Esophagus squamous epithelium (tissue), 5 donors: ENCODE results near the gene AUTS2. TPM values are rescaled to one million over a fixed set of nuclear protein-coding genes. Genes with fewer than 3 reads are reported as not detected.

Experiments used
- DNase-seq: peaks from one replicate; lab custom pipeline; 2025; lab: John Stamatoyannopoulos, UW
- H3K27ac ChIP-seq, 4 donors: fragments of 200-600 bp; sonication (generic); one replicate each; pipeline ENCODE4 v1.5.1; 2016 to 2019; ENCODE audit warnings: mild to moderate bottlenecking in 1 of 4
- H3K27me3 ChIP-seq, 4 donors: fragments of 200-600 bp; sonication (generic); 1 replicate in 3 of 4; 2 replicates in 1 of 4; pipeline versions ENCODE4 v1.5.1 to v1.6.0; 2017 to 2021; ENCODE audit warnings: antibody characterized with exemption in 1 of 4
- H3K36me3 ChIP-seq, 3 donors: fragments of 200-600 bp; sonication (generic); one replicate each; pipeline ENCODE4 v1.5.1; 2016 to 2019
- H3K4me1 ChIP-seq, 3 donors: fragments of 200-600 bp; sonication (generic); one replicate each; pipeline ENCODE4 v1.5.1; 2017 to 2019
- H3K4me3 ChIP-seq, 4 donors: fragments of 200-600 bp; sonication (generic); 1 replicate in 3 of 4; 2 replicates in 1 of 4; pipeline ENCODE4 v1.5.1; 2016 to 2019; ENCODE audit warnings: mild to moderate bottlenecking in 2 of 4, moderate library complexity in 1 of 4
- H3K9me3 ChIP-seq, 3 donors: fragments of 200-600 bp; sonication (generic); one replicate each; pipeline ENCODE4 v1.5.1; 2016 to 2019
- CTCF ChIP-seq, 6 experiments: fragments of 450-650 bp in 4 of 6; fragments of 200-600 bp in 2 of 6; sonication (generic) in 2 of 6; IDR thresholded peaks; one replicate each; pipeline ENCODE4 v1.5.1; 2016 to 2019; ENCODE audit warnings: antibody characterized with exemption in 6 of 6, mild to moderate bottlenecking in 4 of 6, moderate library complexity in 4 of 6
- POLR2A ChIP-seq, 4 donors: fragments of 450-650 bp; IDR thresholded peaks; one replicate each; pipeline ENCODE4 v1.6.1; 2017; ENCODE audit warnings: antibody characterized with exemption in 4 of 4, mild to moderate bottlenecking in 4 of 4, moderate library complexity in 3 of 4
- WGBS, 2 donors: methylation state at CpG; one replicate each; pipeline ENCODE4 v1.1.5; 2018; 5-methylcytosine and 5-hydroxymethylcytosine counted together
- intact Hi-C: fragments of 100-400 bp; cut with DNase I; formaldehyde crosslinking; loops from one replicate; pipeline ENCODE4 v1.15.0; 2022
- total RNA-seq, 4 donors: library from RNA; depleted of rRNA; stranded (reverse); fragments of >200 nt; gene quantifications; one replicate each; pipeline ENCODE4 v1.1.0, GENCODE V29; 2016
- donor health status: DM: yes; HTN: yes; CAD: no.

The AUTS2 gene
- total RNA-seq, 4 donors from 2014 or later, result 9.5 to 36.2 (median 23.0) TPM

- intact Hi-C loops, result no loop called here
- 50 to 100% methylated on average over 1 of the region's 1 CpG for WGBS, 2 donors
Observed at GRCh38 chr7:70782796-70783195, 1184.5 kb downstream of the AUTS2 start.

GRCh38 chr7:70785427-70785826 lies 1187.2 kb downstream of the AUTS2 start:
- no peaks in the 10 kb centered on the region for H3K9me3 ChIP-seq
- peaks cover 11 to 100% (median 36%) of the 10 kb centered on the region in 3 donors for H3K36me3 ChIP-seq
- no peak for DNase-seq
- no peak for TF ChIP-seq POLR2A (IDR thresholded peaks at IDR 0.05)
- no peak for TF ChIP-seq CTCF (IDR thresholded peaks at IDR 0.05)
- H3K27ac ChIP-seq, result no peak overlapping the region
- H3K4me3 ChIP-seq, result no peak overlapping the region
- 44 to 73% methylated on average over 4 to 5 of the region's 5 CpGs for WGBS, 2 donors
- intact Hi-C loops, result no loop called here
- no peaks in the 10 kb centered on the region for H3K27me3 ChIP-seq
- H3K4me1 ChIP-seq, result no peaks in the 10 kb centered on the region

More at GRCh38 chr7:70782796-70783195, 1184.5 kb downstream of the AUTS2 start:
- Histone ChIP-seq H3K4me3 (no peak overlapping the region), H3K27ac (no peak overlapping the region), H3K9me3 (no peaks in the 10 kb centered on the region), H3K27me3 (no peaks in the 10 kb centered on the region), H3K36me3 (peaks cover 0 to 100% (median 31%) of the 10 kb centered on the region in 3 donors), H3K4me1 (no peaks in the 10 kb centered on the region)
- no peak for TF ChIP-seq CTCF (IDR thresholded peaks at IDR 0.05)
- no peak for TF ChIP-seq POLR2A (IDR thresholded peaks at IDR 0.05)
- no peak for DNase-seq

- no peak overlapping the region for H3K4me3 ChIP-seq
- H3K27ac ChIP-seq, result no peak overlapping the region
- WGBS, 2 donors, result 82 to 91% methylated on average over 5 to 6 of the region's 6 CpGs
- no peak for TF ChIP-seq POLR2A (IDR thresholded peaks at IDR 0.05)
- no peak for TF ChIP-seq CTCF (IDR thresholded peaks at IDR 0.05)
- intact Hi-C loops, result no loop called here
- H3K4me1 ChIP-seq, result no peaks in the 10 kb centered on the region
- DNase-seq, result no peak
- peaks cover 13 to 100% (median 36%) of the 10 kb centered on the region in 3 donors for H3K36me3 ChIP-seq
- H3K27me3 ChIP-seq, result no peaks in the 10 kb centered on the region
- no peaks in the 10 kb centered on the region for H3K9me3 ChIP-seq
Observed at GRCh38 chr7:70786076-70786475, 1187.8 kb downstream of the AUTS2 start.

GRCh38 chr7:70787286-70787685 lies 1189.0 kb downstream of the AUTS2 start:
- Histone ChIP-seq H3K4me3 (no peak overlapping the region), H3K27ac (no peak overlapping the region), H3K36me3 (peaks cover 13 to 100% (median 43%) of the 10 kb centered on the region in 3 donors), H3K27me3 (no peaks in the 10 kb centered on the region), H3K9me3 (no peaks in the 10 kb centered on the region), H3K4me1 (no peaks in the 10 kb centered on the region)
- no peak for DNase-seq
- 90 to 92% methylated on average over 21 to 25 of the region's 25 CpGs for WGBS, 2 donors
- no peak for TF ChIP-seq POLR2A (IDR thresholded peaks at IDR 0.05)
- TF ChIP-seq CTCF (IDR thresholded peaks at IDR 0.05), result no peak
- intact Hi-C loops, result no loop called here

- H3K4me3 ChIP-seq, result no peak overlapping the region
Observed at GRCh38 chr7:70787771-70788170, 1189.5 kb downstream of the AUTS2 start.

GRCh38 chr7:70788276-70788675 lies 1190.0 kb downstream of the AUTS2 start:
- Histone ChIP-seq H3K36me3 (peaks cover 13 to 99% (median 36%) of the 10 kb centered on the region in 3 donors), H3K27me3 (no peaks in the 10 kb centered on the region), H3K9me3 (no peaks in the 10 kb centered on the region), H3K4me1 (no peaks in the 10 kb centered on the region), H3K27ac (no peak overlapping the region), H3K4me3 (no peak overlapping the region)
- intact Hi-C loops, result no loop called here
- TF ChIP-seq CTCF (IDR thresholded peaks at IDR 0.05) (no peak), POLR2A (IDR thresholded peaks at IDR 0.05) (no peak)
- 90 to 93% methylated on average over 7 of the region's 7 CpGs for WGBS, 2 donors
- DNase-seq, result no peak

More at GRCh38 chr7:70787771-70788170, 1189.5 kb downstream of the AUTS2 start:
- H3K36me3 ChIP-seq, result peaks cover 13 to 100% (median 41%) of the 10 kb centered on the region in 3 donors
- no peak for DNase-seq
- no peaks in the 10 kb centered on the region for H3K9me3 ChIP-seq
- WGBS, 2 donors, result 73 to 76% methylated on average over 8 of the region's 8 CpGs
- no peak for TF ChIP-seq POLR2A (IDR thresholded peaks at IDR 0.05)
- H3K27ac ChIP-seq, result no peak overlapping the region
- H3K4me1 ChIP-seq, result no peaks in the 10 kb centered on the region
- no peaks in the 10 kb centered on the region for H3K27me3 ChIP-seq
- intact Hi-C loops, result no loop called here
